WTC11 (cell line): ENCODE results near the gene TCTN3. TPM values are rescaled to one million over a fixed set of nuclear protein-coding genes. Genes with fewer than 3 reads are reported as not detected.

ENCODE experiments used
- ATAC-seq: fragments of 200-7000 bp; cut with Tn5 transposase; 2 replicates; pipeline ENCODE4 v1.10.0; 2021; ENCODE audit warnings: mild to moderate bottlenecking, moderate library complexity
- CTCF ChIA-PET: fragments of 300-600 bp; sonication (Branson Sonifier 250); formaldehyde crosslinking; loops from one replicate; lab custom pipeline; 2021; ENCODE audit warnings: antibody characterized with exemption; lab: Charles Lee
- POLR2A ChIA-PET: fragments of 350-600 bp; sonication (Branson Sonifier 250); formaldehyde crosslinking; loops from one replicate; lab custom pipeline; 2021; ENCODE audit warnings: antibody characterized with exemption; lab: Charles Lee
- DNase-seq: peaks from one replicate; pipeline ENCODE4 v3.0.0; 2021; ENCODE audit warnings: low spot score
- H3K27ac Mint-ChIP-seq: 2 replicates; pipeline ENCODE4 v1.8.0; 2021; ENCODE audit warnings: mixed read lengths
- H3K27me3 Mint-ChIP-seq: 2 replicates; pipeline ENCODE4 v1.8.0; 2021; ENCODE audit warnings: low read depth, mild to moderate bottlenecking, moderate library complexity, mixed read lengths
- H3K36me3 Mint-ChIP-seq: 2 replicates; pipeline ENCODE4 v1.8.0; 2021; ENCODE audit warnings: mixed read lengths
- H3K4me1 Mint-ChIP-seq: 2 replicates; pipeline ENCODE4 v1.8.0; 2022; ENCODE audit warnings: mixed read lengths
- H3K4me3 Mint-ChIP-seq: 2 replicates; pipeline ENCODE4 v1.8.0; 2021; ENCODE audit warnings: mild to moderate bottlenecking, moderate library complexity, mixed read lengths
- H3K9me3 Mint-ChIP-seq: 2 replicates; pipeline ENCODE4 v1.8.0; 2021; ENCODE audit warnings: mixed read lengths
- ATF1 ChIP-seq: sonication (generic); formaldehyde crosslinking; IDR thresholded peaks from 2 replicates; pipeline ENCODE4 v1.8.1; 2023; ENCODE audit warnings: mild to moderate bottlenecking, moderate library complexity, missing genetic modification reagents
- CREB1 ChIP-seq: sonication (generic); formaldehyde crosslinking; IDR thresholded peaks from 2 replicates; pipeline ENCODE4 v1.8.0; 2023; ENCODE audit warnings: mild to moderate bottlenecking, missing genetic modification reagents
- GABPB1 ChIP-seq: sonication (generic); formaldehyde crosslinking; IDR thresholded peaks from 2 replicates; pipeline ENCODE4 v1.8.1; 2023; ENCODE audit warnings: mild to moderate bottlenecking, missing genetic modification reagents
- NFE2L1 ChIP-seq: sonication (generic); formaldehyde crosslinking; IDR thresholded peaks from 2 replicates; pipeline ENCODE4 v1.8.1; 2023; ENCODE audit warnings: missing genetic modification reagents
- RORB ChIP-seq: fragments of 250-450 bp; sonication (Bioruptor Pico); IDR thresholded peaks from 2 replicates; pipeline ENCODE4 v1.9.0; 2021; ENCODE audit warnings: mild to moderate bottlenecking
- ZNF121 ChIP-seq: sonication (generic); formaldehyde crosslinking; IDR thresholded peaks from 2 replicates; pipeline ENCODE4 v1.8.0; 2023; ENCODE audit warnings: missing genetic modification reagents
- ZNF416 ChIP-seq: fragments of 250-450 bp; sonication (Bioruptor Pico); IDR thresholded peaks from 2 replicates; pipeline ENCODE4 v1.9.0; 2021; ENCODE audit warnings: mild to moderate bottlenecking, inconsistent platforms
- total RNA-seq: library from RNA; stranded (reverse); gene quantifications from 3 replicates; pipeline ENCODE4 v1.2.3, GENCODE V29; 2021
- TF ChIP-seq, protein P1 (sequence below): sonication (generic); formaldehyde crosslinking; IDR thresholded peaks from 2 replicates; pipeline ENCODE4 v1.8.1; 2023; ENCODE audit warnings: mild to moderate bottlenecking, missing genetic modification reagents, moderate library complexity
- TF ChIP-seq, protein P2 (sequence below): fragments of 250-450 bp; sonication (Bioruptor Pico); IDR thresholded peaks from 2 replicates; pipeline ENCODE4 v2.1.2; 2022; ENCODE audit warnings: mild to moderate bottlenecking, moderate library complexity
- TF ChIP-seq, protein P3 (sequence below): sonication (generic); formaldehyde crosslinking; IDR thresholded peaks from 2 replicates; pipeline ENCODE4 v1.8.1; 2022; ENCODE audit warnings: low read depth, mild to moderate bottlenecking, moderate library complexity, missing genetic modification reagents, borderline replicate concordance
- TF ChIP-seq, protein P4 (sequence below): sonication (generic); formaldehyde crosslinking; IDR thresholded peaks from 2 replicates; pipeline ENCODE4 v1.8.0; 2022; ENCODE audit warnings: missing genetic modification reagents
- TF ChIP-seq, protein P5 (sequence below): sonication (generic); formaldehyde crosslinking; IDR thresholded peaks from 2 replicates; pipeline ENCODE4 v1.8.1; 2022; ENCODE audit warnings: mild to moderate bottlenecking, missing genetic modification reagents, moderate library complexity, borderline replicate concordance

TCTN3 gene
- total RNA-seq, 1 experiment from 2014 or later = 26.4 TPM

DNA sequence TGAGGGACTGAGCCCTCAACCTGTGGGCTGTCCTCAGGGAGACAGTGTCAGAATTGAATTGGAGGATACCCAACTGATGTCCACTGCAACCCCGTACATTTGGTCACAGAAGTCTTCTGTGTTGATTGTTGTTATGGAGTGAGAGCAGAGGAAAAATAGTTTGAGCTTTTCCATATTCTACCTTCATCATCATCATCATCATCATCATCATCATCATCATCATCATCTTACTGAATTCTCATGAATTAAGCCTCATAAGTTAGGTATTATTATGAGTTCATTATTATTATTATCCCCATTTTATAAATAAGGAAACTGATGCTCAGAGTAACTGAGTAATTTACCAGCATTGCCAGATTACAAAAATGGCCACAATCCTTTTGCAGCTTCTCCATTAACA lies 45.6 kb downstream of the TCTN3 start (continued):
- TF ChIP-seq, protein P1, sequence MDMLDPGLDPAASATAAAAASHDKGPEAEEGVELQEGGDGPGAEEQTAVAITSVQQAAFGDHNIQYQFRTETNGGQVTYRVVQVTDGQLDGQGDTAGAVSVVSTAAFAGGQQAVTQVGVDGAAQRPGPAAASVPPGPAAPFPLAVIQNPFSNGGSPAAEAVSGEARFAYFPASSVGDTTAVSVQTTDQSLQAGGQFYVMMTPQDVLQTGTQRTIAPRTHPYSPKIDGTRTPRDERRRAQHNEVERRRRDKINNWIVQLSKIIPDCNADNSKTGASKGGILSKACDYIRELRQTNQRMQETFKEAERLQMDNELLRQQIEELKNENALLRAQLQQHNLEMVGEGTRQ = no peak
- no peak for TF ChIP-seq ATF1 (CRISPR knock-in tag)
- TF ChIP-seq, all 79 proteins: peak for 0

DNA sequence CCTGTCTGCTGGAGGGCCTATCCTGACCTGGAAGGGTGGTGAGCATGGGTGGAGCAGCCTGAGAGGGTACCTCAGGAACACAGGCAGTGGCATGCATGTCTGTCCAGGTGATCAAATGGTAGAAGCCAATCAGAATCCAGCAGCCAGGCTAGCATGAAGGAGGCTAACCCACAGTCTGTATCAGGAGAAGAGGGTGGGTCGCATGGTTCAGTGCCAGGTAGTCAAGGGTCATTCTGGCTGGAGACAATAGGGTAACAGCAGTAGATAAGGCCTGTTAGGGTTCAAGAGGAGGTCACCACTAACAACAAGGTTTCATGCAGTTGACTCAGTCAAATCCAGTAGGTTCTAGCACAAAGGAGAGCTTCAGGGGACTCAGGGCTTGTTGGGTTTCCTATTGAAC lies 47.6 kb downstream of the TCTN3 start:
- Mint-ChIP-seq H3K27me3 (no peaks in the 10 kb centered on the region), H3K36me3 (peaks cover 45% of the 10 kb centered on the region), H3K9me3 (peaks cover 5% of the 10 kb centered on the region), H3K4me3 (no peak overlapping the region), H3K27ac (no peak overlapping the region), H3K4me1 (peaks cover 8% of the 10 kb centered on the region)
- ATAC-seq (no peak), DNase-seq (no peak)
- ChIA-PET POLR2A (no interaction called here), CTCF (no interaction called here)
- TF ChIP-seq CREB1 (CRISPR knock-in tag) (no peak), ZNF121 (CRISPR knock-in tag) (no peak), NFE2L1 (CRISPR knock-in tag) (no peak)

DNA sequence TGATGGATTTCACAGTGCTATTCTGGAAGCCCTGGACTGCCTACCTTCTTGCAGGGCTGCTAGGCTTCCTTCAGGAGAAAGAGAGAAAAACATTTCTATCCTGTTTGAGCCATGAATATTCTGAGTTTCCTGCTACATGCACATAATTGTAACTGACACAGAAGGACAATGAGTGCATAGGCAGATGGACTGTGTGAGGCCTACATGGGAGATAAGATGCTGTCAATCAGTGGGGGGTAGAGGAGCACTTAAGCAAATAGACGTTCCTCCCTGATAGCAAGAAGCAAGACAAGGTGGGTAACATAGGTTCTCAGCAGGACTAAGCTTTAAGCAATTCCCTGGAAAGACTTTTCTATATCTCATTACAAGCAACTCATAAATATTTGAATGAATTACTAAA lies 48.8 kb downstream of the TCTN3 start:
- ChIA-PET CTCF (no interaction called here), POLR2A (interaction anchor here (0.6 kb wide), 1 partner anchor 33 kb away, joined by 5 read pairs; no protein-coding TSS in a partner anchor)
- Mint-ChIP-seq H3K27ac (peak overlapping the region; percentile 64), H3K4me1 (peaks cover under 1% of the 10 kb centered on the region), H3K27me3 (no peaks in the 10 kb centered on the region), H3K9me3 (no peaks in the 10 kb centered on the region), H3K4me3 (no peak overlapping the region)
- no peak for DNase-seq
- TF ChIP-seq, protein P2, sequence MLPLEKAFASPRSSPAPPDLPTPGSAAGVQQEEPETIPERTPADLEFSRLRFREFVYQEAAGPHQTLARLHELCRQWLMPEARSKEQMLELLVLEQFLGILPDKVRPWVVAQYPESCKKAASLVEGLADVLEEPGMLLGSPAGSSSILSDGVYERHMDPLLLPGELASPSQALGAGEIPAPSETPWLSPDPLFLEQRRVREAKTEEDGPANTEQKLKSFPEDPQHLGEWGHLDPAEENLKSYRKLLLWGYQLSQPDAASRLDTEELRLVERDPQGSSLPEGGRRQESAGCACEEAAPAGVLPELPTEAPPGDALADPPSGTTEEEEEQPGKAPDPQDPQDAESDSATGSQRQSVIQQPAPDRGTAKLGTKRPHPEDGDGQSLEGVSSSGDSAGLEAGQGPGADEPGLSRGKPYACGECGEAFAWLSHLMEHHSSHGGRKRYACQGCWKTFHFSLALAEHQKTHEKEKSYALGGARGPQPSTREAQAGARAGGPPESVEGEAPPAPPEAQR (CRISPR knock-in tag) = no peak
- TF ChIP-seq, protein P3, sequence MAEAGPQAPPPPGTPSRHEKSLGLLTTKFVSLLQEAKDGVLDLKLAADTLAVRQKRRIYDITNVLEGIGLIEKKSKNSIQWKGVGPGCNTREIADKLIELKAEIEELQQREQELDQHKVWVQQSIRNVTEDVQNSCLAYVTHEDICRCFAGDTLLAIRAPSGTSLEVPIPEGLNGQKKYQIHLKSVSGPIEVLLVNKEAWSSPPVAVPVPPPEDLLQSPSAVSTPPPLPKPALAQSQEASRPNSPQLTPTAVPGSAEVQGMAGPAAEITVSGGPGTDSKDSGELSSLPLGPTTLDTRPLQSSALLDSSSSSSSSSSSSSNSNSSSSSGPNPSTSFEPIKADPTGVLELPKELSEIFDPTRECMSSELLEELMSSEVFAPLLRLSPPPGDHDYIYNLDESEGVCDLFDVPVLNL (CRISPR knock-in tag) = no peak
- TF ChIP-seq, protein P4, sequence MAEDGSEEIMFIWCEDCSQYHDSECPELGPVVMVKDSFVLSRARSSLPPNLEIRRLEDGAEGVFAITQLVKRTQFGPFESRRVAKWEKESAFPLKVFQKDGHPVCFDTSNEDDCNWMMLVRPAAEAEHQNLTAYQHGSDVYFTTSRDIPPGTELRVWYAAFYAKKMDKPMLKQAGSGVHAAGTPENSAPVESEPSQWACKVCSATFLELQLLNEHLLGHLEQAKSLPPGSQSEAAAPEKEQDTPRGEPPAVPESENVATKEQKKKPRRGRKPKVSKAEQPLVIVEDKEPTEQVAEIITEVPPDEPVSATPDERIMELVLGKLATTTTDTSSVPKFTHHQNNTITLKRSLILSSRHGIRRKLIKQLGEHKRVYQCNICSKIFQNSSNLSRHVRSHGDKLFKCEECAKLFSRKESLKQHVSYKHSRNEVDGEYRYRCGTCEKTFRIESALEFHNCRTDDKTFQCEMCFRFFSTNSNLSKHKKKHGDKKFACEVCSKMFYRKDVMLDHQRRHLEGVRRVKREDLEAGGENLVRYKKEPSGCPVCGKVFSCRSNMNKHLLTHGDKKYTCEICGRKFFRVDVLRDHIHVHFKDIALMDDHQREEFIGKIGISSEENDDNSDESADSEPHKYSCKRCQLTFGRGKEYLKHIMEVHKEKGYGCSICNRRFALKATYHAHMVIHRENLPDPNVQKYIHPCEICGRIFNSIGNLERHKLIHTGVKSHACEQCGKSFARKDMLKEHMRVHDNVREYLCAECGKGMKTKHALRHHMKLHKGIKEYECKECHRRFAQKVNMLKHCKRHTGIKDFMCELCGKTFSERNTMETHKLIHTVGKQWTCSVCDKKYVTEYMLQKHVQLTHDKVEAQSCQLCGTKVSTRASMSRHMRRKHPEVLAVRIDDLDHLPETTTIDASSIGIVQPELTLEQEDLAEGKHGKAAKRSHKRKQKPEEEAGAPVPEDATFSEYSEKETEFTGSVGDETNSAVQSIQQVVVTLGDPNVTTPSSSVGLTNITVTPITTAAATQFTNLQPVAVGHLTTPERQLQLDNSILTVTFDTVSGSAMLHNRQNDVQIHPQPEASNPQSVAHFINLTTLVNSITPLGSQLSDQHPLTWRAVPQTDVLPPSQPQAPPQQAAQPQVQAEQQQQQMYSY (CRISPR knock-in tag) = no peak
- no peak for TF ChIP-seq ZNF416 (CRISPR knock-in tag)
- TF ChIP-seq, protein P5, sequence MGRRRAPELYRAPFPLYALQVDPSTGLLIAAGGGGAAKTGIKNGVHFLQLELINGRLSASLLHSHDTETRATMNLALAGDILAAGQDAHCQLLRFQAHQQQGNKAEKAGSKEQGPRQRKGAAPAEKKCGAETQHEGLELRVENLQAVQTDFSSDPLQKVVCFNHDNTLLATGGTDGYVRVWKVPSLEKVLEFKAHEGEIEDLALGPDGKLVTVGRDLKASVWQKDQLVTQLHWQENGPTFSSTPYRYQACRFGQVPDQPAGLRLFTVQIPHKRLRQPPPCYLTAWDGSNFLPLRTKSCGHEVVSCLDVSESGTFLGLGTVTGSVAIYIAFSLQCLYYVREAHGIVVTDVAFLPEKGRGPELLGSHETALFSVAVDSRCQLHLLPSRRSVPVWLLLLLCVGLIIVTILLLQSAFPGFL (CRISPR knock-in tag) = no peak
- TF ChIP-seq, all 79 proteins: peak for 0
- H3K36me3 Mint-ChIP-seq = peaks cover 41% of the 10 kb centered on the region
- no peak for ATAC-seq

DNA sequence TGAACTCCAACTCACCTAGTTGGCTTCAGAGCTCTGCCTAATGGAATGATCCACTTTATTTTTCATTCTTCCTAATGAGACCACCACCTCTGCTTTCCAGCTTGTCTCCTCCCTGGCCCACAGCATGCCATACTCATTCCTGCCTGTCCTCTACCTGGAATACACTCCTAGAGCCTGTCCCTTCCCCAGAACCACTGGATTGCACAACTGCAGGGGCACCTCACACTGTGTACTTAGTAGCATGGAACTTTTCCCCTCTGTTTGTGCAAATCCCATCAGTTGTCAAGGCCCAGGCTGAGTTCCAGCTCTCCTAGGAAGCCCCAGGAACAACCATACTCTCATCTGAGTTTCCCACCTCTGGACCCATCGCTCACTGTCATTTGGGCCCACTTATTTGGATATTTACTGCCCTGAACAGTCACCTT lies 52.8 kb downstream of the TCTN3 start:
- no peak overlapping the region for H3K4me3 Mint-ChIP-seq
- POLR2A ChIA-PET = no interaction called here
- ATAC-seq = no peak
- no peaks in the 10 kb centered on the region for H3K9me3 Mint-ChIP-seq
- H3K36me3 Mint-ChIP-seq = peaks cover 41% of the 10 kb centered on the region
- H3K27me3 Mint-ChIP-seq = no peaks in the 10 kb centered on the region
- TF ChIP-seq RORB (CRISPR knock-in tag) = no peak
- peak; percentile 38; the same call in 1 of the 2 replicates for TF ChIP-seq GABPB1 (CRISPR knock-in tag)
- TF ChIP-seq, all 79 proteins: peak for 1
- Mint-ChIP-seq H3K4me1 (no peaks in the 10 kb centered on the region), H3K27ac (no peak overlapping the region)
- no peak for DNase-seq
- CTCF ChIA-PET = interaction anchor here (1.1 kb wide), 1 partner anchor 53 kb away, joined by 4 read pairs; the partner anchor contains the start of gene TCTN3
